ENCODE measurements around the gene VOPP1. TPM values are rescaled to one million over a fixed set of nuclear protein-coding genes. Genes with fewer than 3 reads are reported as not detected.

The VOPP1 gene
- total RNA-seq, 1 experiment from 2014 or later, result 63.9 TPM

DNA sequence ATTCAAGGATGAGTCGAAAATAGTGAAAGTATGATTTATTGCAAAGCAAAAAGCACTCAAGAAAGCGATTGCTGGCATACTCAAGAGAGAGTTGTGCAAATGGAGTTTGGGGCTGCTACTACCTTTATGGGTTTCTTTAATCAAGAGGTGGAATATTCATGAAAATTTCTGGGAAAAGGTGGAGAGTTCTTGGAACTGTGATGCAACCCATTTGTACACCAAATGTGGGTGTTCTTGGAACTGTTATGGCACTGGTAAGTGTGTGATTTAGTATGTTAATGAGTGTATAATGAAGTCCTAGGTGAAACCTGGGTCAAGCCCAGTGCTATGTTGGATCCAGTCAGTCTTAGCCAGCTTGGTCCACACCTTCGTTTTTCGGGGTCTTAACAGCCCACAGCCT is 3.4 kb upstream of the VOPP1 start:
- H3K27ac Mint-ChIP-seq, result no peak overlapping the region
- TF ChIP-seq ATF1 (CRISPR knock-in tag; IDR thresholded peaks at IDR 0.05) (no peak), SOX15 (CRISPR knock-in tag; IDR thresholded peaks at IDR 0.05) (no peak), JUN (CRISPR knock-in tag; IDR thresholded peaks at IDR 0.05) (no peak), TCF7 (CRISPR knock-in tag; IDR thresholded peaks at IDR 0.05; ENCODE audit: low read depth) (no peak), ZNF317 (CRISPR knock-in tag; IDR thresholded peaks at IDR 0.05; ENCODE audit: borderline replicate concordance, low read depth) (no peak), FOXP1 (CRISPR knock-in tag; IDR thresholded peaks at IDR 0.05; ENCODE audit: borderline replicate concordance) (no peak), IRF2 (CRISPR knock-in tag; IDR thresholded peaks at IDR 0.05; ENCODE audit: borderline replicate concordance, low read depth) (no peak)
- TF ChIP-seq, protein P1, sequence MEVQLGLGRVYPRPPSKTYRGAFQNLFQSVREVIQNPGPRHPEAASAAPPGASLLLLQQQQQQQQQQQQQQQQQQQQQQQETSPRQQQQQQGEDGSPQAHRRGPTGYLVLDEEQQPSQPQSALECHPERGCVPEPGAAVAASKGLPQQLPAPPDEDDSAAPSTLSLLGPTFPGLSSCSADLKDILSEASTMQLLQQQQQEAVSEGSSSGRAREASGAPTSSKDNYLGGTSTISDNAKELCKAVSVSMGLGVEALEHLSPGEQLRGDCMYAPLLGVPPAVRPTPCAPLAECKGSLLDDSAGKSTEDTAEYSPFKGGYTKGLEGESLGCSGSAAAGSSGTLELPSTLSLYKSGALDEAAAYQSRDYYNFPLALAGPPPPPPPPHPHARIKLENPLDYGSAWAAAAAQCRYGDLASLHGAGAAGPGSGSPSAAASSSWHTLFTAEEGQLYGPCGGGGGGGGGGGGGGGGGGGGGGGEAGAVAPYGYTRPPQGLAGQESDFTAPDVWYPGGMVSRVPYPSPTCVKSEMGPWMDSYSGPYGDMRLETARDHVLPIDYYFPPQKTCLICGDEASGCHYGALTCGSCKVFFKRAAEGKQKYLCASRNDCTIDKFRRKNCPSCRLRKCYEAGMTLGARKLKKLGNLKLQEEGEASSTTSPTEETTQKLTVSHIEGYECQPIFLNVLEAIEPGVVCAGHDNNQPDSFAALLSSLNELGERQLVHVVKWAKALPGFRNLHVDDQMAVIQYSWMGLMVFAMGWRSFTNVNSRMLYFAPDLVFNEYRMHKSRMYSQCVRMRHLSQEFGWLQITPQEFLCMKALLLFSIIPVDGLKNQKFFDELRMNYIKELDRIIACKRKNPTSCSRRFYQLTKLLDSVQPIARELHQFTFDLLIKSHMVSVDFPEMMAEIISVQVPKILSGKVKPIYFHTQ (CRISPR knock-in tag; IDR thresholded peaks at IDR 0.05), result no peak
- TF ChIP-seq, protein P2, sequence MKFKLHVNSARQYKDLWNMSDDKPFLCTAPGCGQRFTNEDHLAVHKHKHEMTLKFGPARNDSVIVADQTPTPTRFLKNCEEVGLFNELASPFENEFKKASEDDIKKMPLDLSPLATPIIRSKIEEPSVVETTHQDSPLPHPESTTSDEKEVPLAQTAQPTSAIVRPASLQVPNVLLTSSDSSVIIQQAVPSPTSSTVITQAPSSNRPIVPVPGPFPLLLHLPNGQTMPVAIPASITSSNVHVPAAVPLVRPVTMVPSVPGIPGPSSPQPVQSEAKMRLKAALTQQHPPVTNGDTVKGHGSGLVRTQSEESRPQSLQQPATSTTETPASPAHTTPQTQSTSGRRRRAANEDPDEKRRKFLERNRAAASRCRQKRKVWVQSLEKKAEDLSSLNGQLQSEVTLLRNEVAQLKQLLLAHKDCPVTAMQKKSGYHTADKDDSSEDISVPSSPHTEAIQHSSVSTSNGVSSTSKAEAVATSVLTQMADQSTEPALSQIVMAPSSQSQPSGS (CRISPR knock-in tag; IDR thresholded peaks at IDR 0.05; ENCODE audit: borderline replicate concordance, low read depth), result no peak
- POLR2A ChIA-PET, result no interaction called here
- CTCF ChIA-PET, result no interaction called here
- DNase-seq (ENCODE audit: low spot score) (no peak), ATAC-seq (no peak)
- peaks cover 34% of the 10 kb centered on the region for H3K27me3 Mint-ChIP-seq (ENCODE audit: low read depth)
- peaks cover 21% of the 10 kb centered on the region for H3K4me1 Mint-ChIP-seq
- H3K4me3 Mint-ChIP-seq, result no peak overlapping the region
- H3K9me3 Mint-ChIP-seq, result no peaks in the 10 kb centered on the region
- H3K36me3 Mint-ChIP-seq, result no peaks in the 10 kb centered on the region

DNA sequence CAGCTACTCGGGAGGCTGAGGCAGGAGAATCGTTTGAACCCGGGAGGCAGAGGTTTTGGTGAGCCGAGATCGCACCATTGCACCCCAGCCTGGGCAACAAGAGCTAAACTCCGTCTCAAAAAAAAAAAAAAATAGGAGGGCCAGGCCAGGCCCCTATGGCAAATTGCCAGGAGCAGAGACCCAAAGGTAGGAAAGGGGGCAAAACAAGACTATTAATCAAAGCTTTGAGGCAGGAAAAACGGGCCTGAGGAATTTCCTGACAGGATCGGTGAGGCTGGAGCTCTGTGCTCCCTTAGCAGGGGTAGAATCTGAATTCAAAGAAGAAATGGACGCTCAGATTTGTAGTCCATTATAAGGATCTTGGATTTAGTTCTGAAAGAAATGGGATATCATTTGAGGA is 2.8 kb upstream of the VOPP1 start:
- no peaks in the 10 kb centered on the region for H3K9me3 Mint-ChIP-seq
- POLR2A ChIA-PET, result no interaction called here
- no peak for ATAC-seq
- CTCF ChIA-PET, result no interaction called here
- DNase-seq (ENCODE audit: low spot score), result no peak
- H3K27ac Mint-ChIP-seq, result no peak overlapping the region
- H3K36me3 Mint-ChIP-seq, result no peaks in the 10 kb centered on the region
- no peak overlapping the region for H3K4me3 Mint-ChIP-seq
- peaks cover 29% of the 10 kb centered on the region for H3K27me3 Mint-ChIP-seq (ENCODE audit: low read depth)
- H3K4me1 Mint-ChIP-seq, result peaks cover 26% of the 10 kb centered on the region
- no peak for TF ChIP-seq CREM (CRISPR knock-in tag; IDR thresholded peaks at IDR 0.05)
- TF ChIP-seq, protein P3, sequence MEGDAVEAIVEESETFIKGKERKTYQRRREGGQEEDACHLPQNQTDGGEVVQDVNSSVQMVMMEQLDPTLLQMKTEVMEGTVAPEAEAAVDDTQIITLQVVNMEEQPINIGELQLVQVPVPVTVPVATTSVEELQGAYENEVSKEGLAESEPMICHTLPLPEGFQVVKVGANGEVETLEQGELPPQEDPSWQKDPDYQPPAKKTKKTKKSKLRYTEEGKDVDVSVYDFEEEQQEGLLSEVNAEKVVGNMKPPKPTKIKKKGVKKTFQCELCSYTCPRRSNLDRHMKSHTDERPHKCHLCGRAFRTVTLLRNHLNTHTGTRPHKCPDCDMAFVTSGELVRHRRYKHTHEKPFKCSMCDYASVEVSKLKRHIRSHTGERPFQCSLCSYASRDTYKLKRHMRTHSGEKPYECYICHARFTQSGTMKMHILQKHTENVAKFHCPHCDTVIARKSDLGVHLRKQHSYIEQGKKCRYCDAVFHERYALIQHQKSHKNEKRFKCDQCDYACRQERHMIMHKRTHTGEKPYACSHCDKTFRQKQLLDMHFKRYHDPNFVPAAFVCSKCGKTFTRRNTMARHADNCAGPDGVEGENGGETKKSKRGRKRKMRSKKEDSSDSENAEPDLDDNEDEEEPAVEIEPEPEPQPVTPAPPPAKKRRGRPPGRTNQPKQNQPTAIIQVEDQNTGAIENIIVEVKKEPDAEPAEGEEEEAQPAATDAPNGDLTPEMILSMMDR (IDR thresholded peaks at IDR 0.05), result no peak
- TF ChIP-seq, protein P2 (CRISPR knock-in tag; IDR thresholded peaks at IDR 0.05; ENCODE audit: borderline replicate concordance, low read depth), result no peak
- no peak for TF ChIP-seq JUN (CRISPR knock-in tag; IDR thresholded peaks at IDR 0.05)
- TF ChIP-seq ELF4 (CRISPR knock-in tag; IDR thresholded peaks at IDR 0.05; ENCODE audit: low read depth), result no peak
- TF ChIP-seq KAT7 (CRISPR knock-in tag; IDR thresholded peaks at IDR 0.05; ENCODE audit: borderline replicate concordance), result no peak
- TF ChIP-seq, protein P4, sequence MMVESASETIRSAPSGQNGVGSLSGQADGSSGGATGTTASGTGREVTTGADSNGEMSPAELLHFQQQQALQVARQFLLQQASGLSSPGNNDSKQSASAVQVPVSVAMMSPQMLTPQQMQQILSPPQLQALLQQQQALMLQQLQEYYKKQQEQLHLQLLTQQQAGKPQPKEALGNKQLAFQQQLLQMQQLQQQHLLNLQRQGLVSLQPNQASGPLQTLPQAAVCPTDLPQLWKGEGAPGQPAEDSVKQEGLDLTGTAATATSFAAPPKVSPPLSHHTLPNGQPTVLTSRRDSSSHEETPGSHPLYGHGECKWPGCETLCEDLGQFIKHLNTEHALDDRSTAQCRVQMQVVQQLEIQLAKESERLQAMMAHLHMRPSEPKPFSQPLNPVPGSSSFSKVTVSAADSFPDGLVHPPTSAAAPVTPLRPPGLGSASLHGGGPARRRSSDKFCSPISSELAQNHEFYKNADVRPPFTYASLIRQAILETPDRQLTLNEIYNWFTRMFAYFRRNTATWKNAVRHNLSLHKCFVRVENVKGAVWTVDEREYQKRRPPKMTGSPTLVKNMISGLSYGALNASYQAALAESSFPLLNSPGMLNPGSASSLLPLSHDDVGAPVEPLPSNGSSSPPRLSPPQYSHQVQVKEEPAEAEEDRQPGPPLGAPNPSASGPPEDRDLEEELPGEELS (CRISPR knock-in tag; IDR thresholded peaks at IDR 0.05), result no peak
- TF ChIP-seq, protein P5, sequence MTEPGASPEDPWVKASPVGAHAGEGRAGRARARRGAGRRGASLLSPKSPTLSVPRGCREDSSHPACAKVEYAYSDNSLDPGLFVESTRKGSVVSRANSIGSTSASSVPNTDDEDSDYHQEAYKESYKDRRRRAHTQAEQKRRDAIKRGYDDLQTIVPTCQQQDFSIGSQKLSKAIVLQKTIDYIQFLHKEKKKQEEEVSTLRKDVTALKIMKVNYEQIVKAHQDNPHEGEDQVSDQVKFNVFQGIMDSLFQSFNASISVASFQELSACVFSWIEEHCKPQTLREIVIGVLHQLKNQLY (CRISPR knock-in tag; IDR thresholded peaks at IDR 0.05), result no peak
- TF ChIP-seq ETV6 (CRISPR knock-in tag; IDR thresholded peaks at IDR 0.05), result no peak
- TF ChIP-seq, protein P6, sequence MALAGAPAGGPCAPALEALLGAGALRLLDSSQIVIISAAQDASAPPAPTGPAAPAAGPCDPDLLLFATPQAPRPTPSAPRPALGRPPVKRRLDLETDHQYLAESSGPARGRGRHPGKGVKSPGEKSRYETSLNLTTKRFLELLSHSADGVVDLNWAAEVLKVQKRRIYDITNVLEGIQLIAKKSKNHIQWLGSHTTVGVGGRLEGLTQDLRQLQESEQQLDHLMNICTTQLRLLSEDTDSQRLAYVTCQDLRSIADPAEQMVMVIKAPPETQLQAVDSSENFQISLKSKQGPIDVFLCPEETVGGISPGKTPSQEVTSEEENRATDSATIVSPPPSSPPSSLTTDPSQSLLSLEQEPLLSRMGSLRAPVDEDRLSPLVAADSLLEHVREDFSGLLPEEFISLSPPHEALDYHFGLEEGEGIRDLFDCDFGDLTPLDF (CRISPR knock-in tag; IDR thresholded peaks at IDR 0.05), result no peak
- TF ChIP-seq TP53 (CRISPR knock-in tag; IDR thresholded peaks at IDR 0.05), result no peak
- TF ChIP-seq GTF2I (CRISPR knock-in tag; conservative IDR thresholded peaks at IDR 0.05), result no peak
- TF ChIP-seq TCF7 (CRISPR knock-in tag; IDR thresholded peaks at IDR 0.05; ENCODE audit: low read depth), result no peak
- TF ChIP-seq, protein P7, sequence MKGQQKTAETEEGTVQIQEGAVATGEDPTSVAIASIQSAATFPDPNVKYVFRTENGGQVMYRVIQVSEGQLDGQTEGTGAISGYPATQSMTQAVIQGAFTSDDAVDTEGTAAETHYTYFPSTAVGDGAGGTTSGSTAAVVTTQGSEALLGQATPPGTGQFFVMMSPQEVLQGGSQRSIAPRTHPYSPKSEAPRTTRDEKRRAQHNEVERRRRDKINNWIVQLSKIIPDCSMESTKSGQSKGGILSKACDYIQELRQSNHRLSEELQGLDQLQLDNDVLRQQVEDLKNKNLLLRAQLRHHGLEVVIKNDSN (CRISPR knock-in tag; IDR thresholded peaks at IDR 0.05), result no peak
- TF ChIP-seq, protein P8, sequence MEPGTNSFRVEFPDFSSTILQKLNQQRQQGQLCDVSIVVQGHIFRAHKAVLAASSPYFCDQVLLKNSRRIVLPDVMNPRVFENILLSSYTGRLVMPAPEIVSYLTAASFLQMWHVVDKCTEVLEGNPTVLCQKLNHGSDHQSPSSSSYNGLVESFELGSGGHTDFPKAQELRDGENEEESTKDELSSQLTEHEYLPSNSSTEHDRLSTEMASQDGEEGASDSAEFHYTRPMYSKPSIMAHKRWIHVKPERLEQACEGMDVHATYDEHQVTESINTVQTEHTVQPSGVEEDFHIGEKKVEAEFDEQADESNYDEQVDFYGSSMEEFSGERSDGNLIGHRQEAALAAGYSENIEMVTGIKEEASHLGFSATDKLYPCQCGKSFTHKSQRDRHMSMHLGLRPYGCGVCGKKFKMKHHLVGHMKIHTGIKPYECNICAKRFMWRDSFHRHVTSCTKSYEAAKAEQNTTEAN (CRISPR knock-in tag; IDR thresholded peaks at IDR 0.05), result no peak
- TF ChIP-seq JAZF1 (CRISPR knock-in tag; IDR thresholded peaks at IDR 0.05), result no peak

Data from WTC11 (cell line).